ENCODE results near the gene ZNF675.
"Not testable (repeated sequence)": the region's sequence is repeated elsewhere in the genome, so short reads cannot be mapped to it uniquely, and the experiment has no call there.

Gene ZNF675

DNA sequence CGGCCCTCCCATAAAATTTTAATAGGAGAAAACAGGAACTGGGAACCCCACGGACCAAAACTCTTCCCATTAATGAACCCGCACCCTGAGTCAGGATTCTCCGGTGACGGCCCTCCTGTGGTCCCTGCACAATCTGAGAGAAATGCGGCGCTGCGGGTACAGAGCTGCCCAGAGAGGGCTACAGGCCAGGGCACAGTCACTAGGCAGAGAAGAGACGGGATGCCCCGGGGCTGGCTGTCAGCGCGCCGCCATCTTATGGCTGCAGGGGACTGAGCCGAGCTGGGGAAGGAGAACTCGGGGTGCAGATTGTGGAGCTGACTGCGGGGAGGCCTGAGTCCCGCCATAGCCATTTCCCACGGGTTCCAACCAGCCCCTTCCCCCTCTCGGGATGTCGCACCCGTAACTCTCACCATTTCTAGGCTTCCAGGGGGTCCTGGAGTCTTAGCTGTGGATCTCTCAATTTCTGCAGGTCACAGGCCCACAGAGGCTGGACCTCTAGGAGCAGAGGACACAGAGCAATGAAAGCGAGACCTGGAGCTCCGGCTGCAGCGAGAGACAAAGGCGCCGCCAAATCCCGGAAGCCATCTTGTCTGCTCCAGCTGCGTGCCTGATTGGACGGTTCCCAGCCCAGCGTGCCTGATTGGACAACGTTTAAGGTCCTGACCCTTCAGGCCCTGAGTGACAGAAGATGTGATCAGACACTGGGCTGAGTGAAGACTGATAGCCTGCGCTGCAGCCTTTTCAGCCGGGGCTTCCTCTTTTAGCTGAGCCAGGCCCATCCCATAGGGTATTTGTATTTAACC, at the start of gene ZNF675:
ZNF675 (minus strand) TSS at position 592 of the 803 bp plus-strand sequence; CDS start at position 413, 179 bp downstream.
- no peaks in the 10 kb centered on the region for H3K27me3 ChIP-seq (ENCODE audit: insufficient read depth, low read length, poor library complexity, severe bottlenecking)
- H2AFZ ChIP-seq (ENCODE audit: low read length): peak within 1 kb of the TSS; percentile 94
- H3K79me2 ChIP-seq (ENCODE audit: insufficient read depth, low read length): peaks cover 50% of the 10 kb centered on the region
- peaks cover 30% of the 10 kb centered on the region for H4K20me1 ChIP-seq (ENCODE audit: insufficient read depth, low read length, poor library complexity, severe bottlenecking)
- peak within 1 kb of the TSS; percentile 95 for H3K9ac ChIP-seq (ENCODE audit: low read depth, low read length, poor library complexity, severe bottlenecking)
- peaks cover 15% of the 10 kb centered on the region for H3K4me1 ChIP-seq (ENCODE audit: insufficient read depth, low read length, poor library complexity, severe bottlenecking)
- H3K4me2 ChIP-seq (ENCODE audit: low read depth, low read length, poor library complexity, severe bottlenecking): peak within 1 kb of the TSS; percentile 85
- peak within 1 kb of the TSS; percentile 100 for H3K4me3 ChIP-seq (ENCODE audit: low read length, poor library complexity, severe bottlenecking)
- no peak for TF ChIP-seq EZH2phosphoT487 (IDR thresholded peaks at IDR 0.05; ENCODE audit: borderline replicate concordance)
- no peak for TF ChIP-seq CTCF (conservative IDR thresholded peaks at IDR 0.05; ENCODE audit: low read length)
- no peaks in the 10 kb centered on the region for H3F3A ChIP-seq (ENCODE audit: low read depth)
- H3K36me3 ChIP-seq (ENCODE audit: insufficient read depth, low read length): no peaks in the 10 kb centered on the region
- no peaks in the 10 kb centered on the region for H3K9me2 ChIP-seq (replicated peaks; ENCODE audit: low read depth, low read length)
- H3K9me3 ChIP-seq (ENCODE audit: insufficient read depth, low read depth, low read length): no peaks in the 10 kb centered on the region

- H3K9me2 ChIP-seq (replicated peaks; ENCODE audit: low read depth, low read length); H3K9ac ChIP-seq (ENCODE audit: low read depth, low read length, poor library complexity, severe bottlenecking); H4K20me1 ChIP-seq (ENCODE audit: insufficient read depth, low read length, poor library complexity, severe bottlenecking); H3K79me2 ChIP-seq (ENCODE audit: insufficient read depth, low read length); H3K27me3 ChIP-seq (ENCODE audit: insufficient read depth, low read length, poor library complexity, severe bottlenecking); H3K4me3 ChIP-seq (ENCODE audit: low read length, poor library complexity, severe bottlenecking); H3K9me3 ChIP-seq (ENCODE audit: insufficient read depth, low read depth, low read length); H3K4me2 ChIP-seq (ENCODE audit: low read depth, low read length, poor library complexity, severe bottlenecking); H3F3A ChIP-seq (ENCODE audit: low read depth); H3K4me1 ChIP-seq (ENCODE audit: insufficient read depth, low read length, poor library complexity, severe bottlenecking); H3K36me3 ChIP-seq (ENCODE audit: insufficient read depth, low read length); H2AFZ ChIP-seq (ENCODE audit: low read length): not testable (repeated sequence)
Measured at GRCh38 chr19:23730729-23731465, 43.9 kb upstream of the ZNF675 start.

DNA sequence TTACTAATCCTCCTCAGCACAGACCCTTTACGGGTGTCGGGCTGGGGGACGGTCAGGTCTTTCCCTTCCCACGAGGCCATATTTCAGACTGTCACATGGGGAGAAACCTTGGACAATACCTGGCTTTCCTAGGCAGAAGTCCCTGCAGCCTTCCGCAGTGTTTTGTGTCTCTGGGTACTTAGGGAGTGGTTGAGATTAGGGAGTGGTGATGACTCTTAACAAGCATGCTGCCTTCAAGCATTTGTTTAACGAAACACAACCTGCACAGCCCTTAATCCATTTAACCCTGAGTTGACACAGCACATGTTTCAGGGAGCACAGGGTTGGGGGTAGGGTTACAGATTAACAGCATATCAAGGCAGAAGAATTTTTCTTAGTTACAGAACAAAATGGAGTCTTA, 37.1 kb upstream of the ZNF675 start:
- H3K27me3 ChIP-seq (ENCODE audit: insufficient read depth, low read length, poor library complexity, severe bottlenecking); H4K20me1 ChIP-seq (ENCODE audit: insufficient read depth, low read length, poor library complexity, severe bottlenecking); H3K4me1 ChIP-seq (ENCODE audit: insufficient read depth, low read length, poor library complexity, severe bottlenecking); H3K4me2 ChIP-seq (ENCODE audit: low read depth, low read length, poor library complexity, severe bottlenecking); H3K9me2 ChIP-seq (replicated peaks; ENCODE audit: low read depth, low read length); H3K9me3 ChIP-seq (ENCODE audit: insufficient read depth, low read depth, low read length); H3K9ac ChIP-seq (ENCODE audit: low read depth, low read length, poor library complexity, severe bottlenecking); H2AFZ ChIP-seq (ENCODE audit: low read length); H3F3A ChIP-seq (ENCODE audit: low read depth); H3K4me3 ChIP-seq (ENCODE audit: low read length, poor library complexity, severe bottlenecking); H3K36me3 ChIP-seq (ENCODE audit: insufficient read depth, low read length); H3K79me2 ChIP-seq (ENCODE audit: insufficient read depth, low read length): not testable (repeated sequence)

- Histone ChIP-seq H3K9me2 (replicated peaks; ENCODE audit: low read depth, low read length) (no peaks in the 10 kb centered on the region), H3K4me3 (ENCODE audit: low read length, poor library complexity, severe bottlenecking) (no peak overlapping the region), H3K27me3 (ENCODE audit: insufficient read depth, low read length, poor library complexity, severe bottlenecking) (no peaks in the 10 kb centered on the region), H3K79me2 (ENCODE audit: insufficient read depth, low read length) (no peaks in the 10 kb centered on the region), H4K20me1 (ENCODE audit: insufficient read depth, low read length, poor library complexity, severe bottlenecking) (no peaks in the 10 kb centered on the region), H3K4me1 (ENCODE audit: insufficient read depth, low read length, poor library complexity, severe bottlenecking) (no peaks in the 10 kb centered on the region), H3K9ac (ENCODE audit: low read depth, low read length, poor library complexity, severe bottlenecking) (no peak overlapping the region), H3F3A (ENCODE audit: low read depth) (no peaks in the 10 kb centered on the region), H3K4me2 (ENCODE audit: low read depth, low read length, poor library complexity, severe bottlenecking) (no peak overlapping the region), H2AFZ (ENCODE audit: low read length) (no peak overlapping the region), H3K9me3 (ENCODE audit: insufficient read depth, low read depth, low read length) (no peaks in the 10 kb centered on the region), H3K36me3 (ENCODE audit: insufficient read depth, low read length) (no peaks in the 10 kb centered on the region)
- TF ChIP-seq EZH2phosphoT487 (IDR thresholded peaks at IDR 0.05; ENCODE audit: borderline replicate concordance): no peak
- TF ChIP-seq CTCF (conservative IDR thresholded peaks at IDR 0.05; ENCODE audit: low read length): no peak
Measured at GRCh38 chr19:23718802-23719201, 31.8 kb upstream of the ZNF675 start.
